Heart left ventricle (tissue), 13 donors: ENCODE data around the gene FER.

ENCODE experiments used
- CTCF ChIP-seq, 12 donors: fragments of 200-600 bp; sonication (generic) in 4 of 12; IDR thresholded peaks; one replicate each; pipeline versions ENCODE4 v1.5.0 to v1.8.0; 2018 to 2022; ENCODE audit warnings: antibody characterized with exemption in 12 of 12, mild to moderate bottlenecking in 5 of 12
- POLR2A ChIP-seq, 2 donors: fragments of 450-650 bp; IDR thresholded peaks; one replicate each; pipeline ENCODE4 v1.6.1; 2017; ENCODE audit warnings: antibody characterized with exemption in 2 of 2, mild to moderate bottlenecking in 2 of 2, moderate library complexity in 2 of 2
- donor health status: ischemic (EF 13 %, LVEDD 7.1; RV severe dilation, severe dysfunction).
- donor health status: DM: no; HTN: yes; CAD: no.
- donor health status: DM: no; HTN: no; CAD: no.
- donor health status: ischemic (EF 25% LVEDD 6.9; RV normal size, moderate dysfunction).
- donor health status: ischemic (EF 25% LVEDD 5.7; RV mildly dilated, moderate dysfunction).
- donor health status: ischemic (EF 35%, LVEDD 5.7; RV mildly dilated, moderate dysfunction).
- donor health status: nonischemic (EF 11% LVEDD 7.7; RV severe dilation, severe dysfunction).
- donor health status: DM: yes; HTN: yes; CAD: no.
- donor health status: PGD.
- donor health status: ischemic (EF 29% LVEDD 5.4; RV normal size, mild dysfunction).
- donor health status: nonischemic (EF 23%, LVEDD 6.1; RV moderate dilation, normal function).

DNA sequence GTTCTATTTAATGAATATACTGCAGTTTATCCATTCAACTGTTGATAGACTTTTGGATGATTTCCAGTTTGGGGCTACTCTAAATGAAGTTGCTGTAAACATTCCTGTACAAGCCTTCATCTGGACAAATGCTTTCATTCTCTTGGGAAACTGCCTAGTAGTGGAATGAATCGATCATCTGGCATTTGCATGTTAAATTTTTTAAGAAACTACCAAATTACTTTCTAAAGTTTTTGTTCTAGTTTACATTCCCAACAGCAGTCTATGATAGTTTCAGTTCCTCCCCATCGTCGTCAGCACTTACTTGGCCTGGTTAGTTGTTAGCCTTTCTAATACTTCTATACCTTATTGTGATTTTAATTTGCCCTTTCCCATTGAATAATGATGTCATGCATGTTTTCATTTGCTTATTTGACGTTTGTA lies 306.3 kb downstream of the FER start:
- TF ChIP-seq CTCF (IDR thresholded peaks at IDR 0.05) (no peak), POLR2A (IDR thresholded peaks at IDR 0.05) (no peak)
